Ectodermal cell (in vitro differentiated cells): ENCODE data around the gene FRG2C.
"Not testable (repeated sequence)": the region's sequence is repeated elsewhere in the genome, so short reads cannot be mapped to it uniquely, and the experiment has no call there.

ENCODE experiments used
- H3K27ac ChIP-seq: 2 replicates; pipeline ENCODE4 v1.7.0; 2013; ENCODE audit warnings: mild to moderate bottlenecking, low read depth, low read length; ENCODE audit not compliant: insufficient read depth, poor library complexity, severe bottlenecking
- H3K27me3 ChIP-seq: 2 replicates; pipeline ENCODE4 v1.7.0; 2013; ENCODE audit warnings: mild to moderate bottlenecking, low read length; ENCODE audit not compliant: insufficient read depth, control insufficient read depth, poor library complexity, severe bottlenecking
- H3K36me3 ChIP-seq: one replicate; pipeline ENCODE4 v1.7.0; 2013; ENCODE audit warnings: low read length; ENCODE audit not compliant: control insufficient read depth, insufficient read depth
- H3K4me1 ChIP-seq: one replicate; pipeline ENCODE4 v1.7.0; 2013; ENCODE audit warnings: low read length; ENCODE audit not compliant: control insufficient read depth, insufficient read depth
- H3K4me3 ChIP-seq: 2 replicates; pipeline ENCODE4 v1.7.0; 2013; ENCODE audit warnings: low read depth, low read length, control low read depth; ENCODE audit not compliant: insufficient read depth
- H3K9me3 ChIP-seq: 2 replicates; pipeline ENCODE4 v1.7.0; 2013; ENCODE audit warnings: mild to moderate bottlenecking, low read length, moderate library complexity; ENCODE audit not compliant: control insufficient read depth
- WGBS, 2 experiments: methylation state at CpG; one replicate each; pipeline ENCODE4 v1.1.7; 2013; ENCODE audit warnings: missing lambda C conversion rate in 2 of 2; 5-methylcytosine and 5-hydroxymethylcytosine counted together

The FRG2C gene

DNA sequence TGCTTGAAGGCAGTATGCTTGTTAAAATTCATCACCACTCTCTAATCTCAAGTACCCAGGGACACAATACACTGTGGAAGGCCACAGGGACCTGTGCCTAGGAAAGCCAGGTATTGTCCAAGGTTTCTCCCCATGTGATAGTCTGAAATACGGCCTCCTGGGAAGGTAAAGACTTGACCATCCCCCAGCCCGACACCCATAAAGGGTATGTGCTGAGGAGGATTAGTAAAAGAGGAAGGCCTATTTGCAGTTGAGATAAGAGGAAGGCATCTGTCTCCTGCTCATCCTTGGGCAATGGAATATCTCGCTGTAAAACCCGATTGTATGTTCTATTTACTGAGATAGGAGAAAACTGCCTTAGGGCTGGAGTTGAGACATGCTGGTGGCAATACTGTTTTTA, 18.6 kb upstream of the FRG2C start:
- WGBS, 2 experiments, result 74 to 79% methylated on average over 2 to 4 of the region's 4 CpGs
- H3K36me3 ChIP-seq, H3K4me3 ChIP-seq, H3K27me3 ChIP-seq, H3K4me1 ChIP-seq, H3K9me3 ChIP-seq, H3K27ac ChIP-seq: not testable (repeated sequence)

DNA sequence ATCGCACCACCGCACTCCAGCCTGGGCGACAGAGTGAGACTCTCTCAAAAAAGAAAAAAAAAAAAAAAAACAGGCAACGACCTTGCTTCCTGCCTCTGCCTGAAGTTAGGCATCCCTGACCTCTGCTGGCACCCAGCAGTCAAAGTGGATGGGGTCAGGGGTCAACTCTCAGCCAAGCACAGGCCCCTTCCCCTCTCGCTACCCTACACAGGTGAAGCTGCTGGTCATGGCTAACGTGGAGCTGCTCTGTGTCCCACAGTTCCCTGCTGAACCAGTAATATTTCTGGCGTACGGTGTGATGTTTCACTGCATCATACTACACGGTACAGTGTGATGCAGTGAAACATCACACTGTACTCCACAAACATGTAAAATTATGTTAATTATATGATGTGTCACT, 13.9 kb upstream of the FRG2C start:
- H3K27ac ChIP-seq, result no peak overlapping the region
- 79 to 80% methylated on average over 8 to 9 of the region's 9 CpGs for WGBS, 2 experiments
- no peaks in the 10 kb centered on the region for H3K9me3 ChIP-seq
- no peaks in the 10 kb centered on the region for H3K36me3 ChIP-seq
- H3K4me3 ChIP-seq, result no peak overlapping the region
- peaks cover 27% of the 10 kb centered on the region for H3K27me3 ChIP-seq
- H3K4me1 ChIP-seq, result no peaks in the 10 kb centered on the region

DNA sequence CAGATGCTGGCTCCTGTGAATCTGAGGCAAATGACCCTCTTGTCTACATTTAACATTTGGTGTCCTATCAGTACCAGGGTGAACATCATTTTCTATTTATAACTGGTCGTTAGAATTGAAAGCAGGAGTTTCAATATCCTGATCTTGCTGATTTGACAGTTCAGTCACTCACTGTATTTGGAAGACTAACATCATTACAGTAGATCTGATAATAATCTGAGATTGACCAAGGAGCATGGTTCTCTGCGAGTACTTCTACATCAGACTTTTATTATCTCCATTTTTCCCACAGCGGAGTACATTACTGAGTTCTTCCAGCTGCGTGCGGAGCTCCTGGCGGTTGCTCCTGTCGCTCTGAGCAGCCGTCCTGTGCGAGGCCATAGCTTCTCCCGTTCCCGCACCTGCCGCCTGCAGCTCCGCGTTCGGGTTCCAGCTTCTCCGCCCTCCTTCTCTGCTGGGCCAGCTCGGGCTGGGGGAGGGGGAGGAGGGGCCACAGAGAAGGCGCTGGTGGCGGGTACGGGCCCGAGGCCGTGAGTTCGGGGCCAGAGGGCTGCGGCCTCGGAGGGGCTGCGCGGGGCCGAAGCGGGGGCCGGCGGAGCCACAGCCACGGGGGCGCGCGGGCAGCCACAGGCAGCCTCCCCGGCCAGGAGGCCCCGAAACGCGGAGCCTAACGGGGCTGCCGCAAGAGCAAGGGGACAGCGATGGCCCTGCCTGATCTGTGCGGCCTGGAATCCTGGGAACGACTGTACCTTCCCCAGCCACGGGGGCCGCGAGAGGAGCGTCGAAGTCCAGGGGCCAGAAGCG, 8.8 kb upstream of the FRG2C start:
- Histone ChIP-seq H3K4me3 (peak overlapping the region; percentile 13), H3K27me3 (peaks cover 70% of the 10 kb centered on the region)
- not testable (repeated sequence) for H3K9me3 ChIP-seq, H3K4me1 ChIP-seq, H3K27ac ChIP-seq, H3K36me3 ChIP-seq
- WGBS, 2 experiments, result 3 to 6% methylated on average over 50 of the region's 50 CpGs

GRCh38 chr3:75655956-75656355, 8.2 kb upstream of the FRG2C start:
- H3K4me1 ChIP-seq, H3K9me3 ChIP-seq, H3K27ac ChIP-seq, H3K36me3 ChIP-seq: not testable (repeated sequence)
- Histone ChIP-seq H3K27me3 (peaks cover 75% of the 10 kb centered on the region), H3K4me3 (peak overlapping the region; percentile 13)
- 19 to 22% methylated on average over 5 to 6 of the region's 7 CpGs for WGBS, 2 experiments

DNA sequence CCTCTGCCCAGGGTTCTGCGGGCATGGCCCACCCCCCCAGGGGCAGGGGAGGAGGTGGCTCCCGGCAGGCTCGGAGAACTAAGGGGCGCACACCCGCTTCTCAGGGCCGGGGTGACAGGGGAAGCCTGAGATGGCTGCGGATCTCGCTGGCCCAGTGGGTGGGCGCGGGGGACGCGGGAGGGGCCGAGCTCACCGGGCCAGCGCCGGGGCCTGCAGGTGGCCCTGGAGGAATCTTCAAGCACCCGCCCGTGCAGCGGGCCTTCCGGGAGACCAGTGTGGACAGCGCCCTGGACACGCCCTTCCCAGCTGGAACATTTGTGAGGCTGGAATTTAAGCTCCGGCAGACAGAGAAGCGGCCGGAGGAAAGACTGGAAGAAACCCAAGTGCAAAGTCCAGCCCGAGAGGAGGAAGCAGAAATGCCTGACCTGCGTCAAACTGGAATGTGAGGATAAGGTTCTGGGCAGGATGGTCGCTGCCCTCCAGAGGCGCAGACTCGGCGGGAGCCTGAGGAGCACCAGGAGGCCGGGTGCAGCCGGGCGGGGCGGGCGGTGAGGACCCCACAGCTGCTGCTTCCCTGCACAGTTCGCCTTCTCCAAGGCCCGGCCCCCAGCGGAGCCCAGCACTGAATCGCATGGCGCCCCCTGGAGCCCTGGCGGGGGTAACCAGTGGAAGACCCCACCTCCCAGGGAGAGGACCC, 5.6 kb upstream of the FRG2C start:
- WGBS, 2 experiments, result 0 to 1% methylated on average over 42 of the region's 42 CpGs
- H3K9me3 ChIP-seq, H3K4me1 ChIP-seq, H3K27ac ChIP-seq, H3K36me3 ChIP-seq: not testable (repeated sequence)
- Histone ChIP-seq H3K4me3 (peak overlapping the region; percentile 40), H3K27me3 (peaks cover 70% of the 10 kb centered on the region)

GRCh38 chr3:75659108-75659433, 5.1 kb upstream of the FRG2C start:
- not testable (repeated sequence) for H3K9me3 ChIP-seq, H3K4me1 ChIP-seq, H3K36me3 ChIP-seq, H3K27ac ChIP-seq
- peaks cover 66% of the 10 kb centered on the region for H3K27me3 ChIP-seq
- peak overlapping the region; percentile 40 for H3K4me3 ChIP-seq

DNA sequence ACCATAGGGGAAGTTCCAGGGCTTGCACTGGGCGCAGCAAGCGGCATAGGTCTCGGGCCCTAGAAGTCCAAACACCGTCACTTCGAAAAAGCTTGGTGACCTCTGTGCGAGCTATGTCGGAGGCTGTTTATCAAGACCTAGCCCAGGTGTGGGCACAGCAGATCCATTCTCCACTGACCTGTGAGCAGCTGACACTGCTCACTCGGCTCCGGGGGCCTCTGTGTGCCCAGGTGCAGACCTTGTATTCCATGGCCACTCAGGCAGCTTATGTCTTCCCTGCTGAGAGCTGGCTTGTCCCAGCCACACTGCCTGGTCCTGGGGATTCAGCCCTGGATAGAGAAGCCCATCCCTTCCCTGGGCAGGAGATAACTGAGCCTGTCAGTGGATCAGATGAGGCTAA, 1.5 kb downstream of the FRG2C start:
- not testable (repeated sequence) for H3K4me3 ChIP-seq, H3K27ac ChIP-seq, H3K9me3 ChIP-seq, H3K4me1 ChIP-seq, H3K36me3 ChIP-seq
- peaks cover 72% of the 10 kb centered on the region for H3K27me3 ChIP-seq
- WGBS, 2 experiments, result 73 to 75% methylated on average over 9 of the region's 9 CpGs

DNA sequence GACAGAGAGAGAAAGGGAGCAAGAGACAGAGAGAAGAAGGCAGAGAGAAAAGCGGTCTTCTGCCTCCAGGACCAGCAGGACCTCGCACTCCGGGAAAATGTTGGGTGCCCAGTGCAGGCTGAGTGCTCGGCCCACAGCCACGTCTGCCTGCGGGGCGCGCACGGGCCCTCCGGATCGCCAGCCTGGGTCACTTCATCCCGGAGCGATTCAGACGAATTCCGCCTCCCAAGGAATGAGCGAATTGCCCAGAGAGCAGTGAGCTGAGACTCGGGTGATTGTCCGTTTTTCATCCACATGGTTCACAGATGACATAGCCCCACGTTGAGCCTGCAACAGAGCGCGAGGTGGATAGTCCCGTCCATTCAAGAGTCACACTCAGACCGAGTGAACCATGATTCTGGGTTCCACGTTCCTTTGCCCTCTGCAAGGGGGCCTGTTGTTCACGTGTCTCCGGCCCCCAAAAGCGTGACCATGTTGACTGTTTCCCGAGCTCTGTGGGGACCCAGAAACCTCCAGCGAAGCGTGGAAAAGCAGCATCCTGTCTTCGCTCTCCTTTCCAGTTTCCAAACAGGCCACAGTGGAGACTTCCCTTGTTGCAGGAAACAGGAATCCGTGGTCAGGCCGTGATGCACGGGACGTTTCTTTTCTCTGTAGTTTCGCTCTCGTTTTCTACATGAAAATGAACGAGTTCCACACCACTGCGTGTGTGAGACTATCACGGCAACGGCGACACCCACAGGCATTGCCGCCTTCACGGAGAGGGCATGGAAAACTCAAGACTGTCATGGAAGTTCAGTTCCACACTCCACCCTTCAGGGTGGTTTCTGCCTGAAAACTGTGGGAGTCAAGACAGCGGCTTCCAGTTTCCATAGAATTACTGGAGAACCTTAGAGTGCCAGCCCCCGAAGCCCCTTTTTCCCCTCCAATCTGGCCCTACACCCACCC, 3.9 kb downstream of the FRG2C start:
- WGBS, 2 experiments, result 24% methylated on average over 46 of the region's 46 CpGs

DNA sequence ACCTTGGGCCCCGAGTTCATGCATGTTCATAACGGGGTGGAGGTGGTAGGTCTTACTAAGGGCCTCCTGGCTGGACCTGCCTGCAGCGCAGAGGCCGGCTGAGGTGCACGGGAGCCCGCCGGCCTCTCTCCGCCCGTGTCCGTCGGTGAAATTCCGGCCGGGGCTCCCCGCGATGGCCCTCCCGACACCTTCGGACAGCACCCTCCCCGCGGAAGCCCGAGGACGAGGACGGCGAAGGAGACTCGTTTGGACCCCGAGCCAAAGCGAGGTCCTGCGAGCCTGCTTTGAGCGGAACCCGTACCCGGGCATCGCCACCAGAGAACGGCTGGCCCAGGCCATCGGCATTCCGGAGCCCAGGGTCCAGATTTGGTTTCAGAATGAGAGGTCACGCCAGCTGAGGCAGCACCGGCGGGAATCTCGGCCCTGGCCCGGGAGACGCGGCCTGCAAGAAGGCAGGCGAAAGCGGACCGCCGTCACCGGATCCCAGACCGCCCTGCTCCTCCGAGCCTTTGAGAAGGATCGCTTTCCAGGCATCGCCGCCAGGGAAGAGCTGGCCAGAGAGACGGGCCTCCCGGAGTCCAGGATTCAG, 4.7 kb downstream of the FRG2C start:
- not testable (repeated sequence) for H3K36me3 ChIP-seq, H3K27ac ChIP-seq, H3K4me1 ChIP-seq, H3K9me3 ChIP-seq, H3K4me3 ChIP-seq
- H3K27me3 ChIP-seq, result peaks cover 92% of the 10 kb centered on the region
- 52 to 53% methylated on average over 53 of the region's 53 CpGs for WGBS, 2 experiments

More for the DNA sequence above, 3.9 kb downstream of the FRG2C start:
- H3K27me3 ChIP-seq, result peaks cover 94% of the 10 kb centered on the region
- H3K4me1 ChIP-seq, H3K36me3 ChIP-seq, H3K4me3 ChIP-seq, H3K9me3 ChIP-seq, H3K27ac ChIP-seq: not testable (repeated sequence)
